Testis (tissue), 2 donors: ENCODE measurements around the gene ANXA1.

Experiments used
- POLR2A ChIP-seq: fragments of 450-650 bp; IDR thresholded peaks from one replicate; pipeline ENCODE4 v1.6.1; 2017; ENCODE audit warnings: antibody characterized with exemption, mild to moderate bottlenecking, moderate library complexity
- TF ChIP-seq, protein P1 (sequence below), 3 experiments: fragments of 450-650 bp in 2 of 3; fragments of 200-600 bp in 1 of 3; sonication (generic) in 1 of 3; IDR thresholded peaks; one replicate each; pipeline ENCODE4 v1.5.1; 2016 to 2019; ENCODE audit warnings: antibody characterized with exemption in 3 of 3, mild to moderate bottlenecking in 2 of 3, moderate library complexity in 1 of 3

DNA sequence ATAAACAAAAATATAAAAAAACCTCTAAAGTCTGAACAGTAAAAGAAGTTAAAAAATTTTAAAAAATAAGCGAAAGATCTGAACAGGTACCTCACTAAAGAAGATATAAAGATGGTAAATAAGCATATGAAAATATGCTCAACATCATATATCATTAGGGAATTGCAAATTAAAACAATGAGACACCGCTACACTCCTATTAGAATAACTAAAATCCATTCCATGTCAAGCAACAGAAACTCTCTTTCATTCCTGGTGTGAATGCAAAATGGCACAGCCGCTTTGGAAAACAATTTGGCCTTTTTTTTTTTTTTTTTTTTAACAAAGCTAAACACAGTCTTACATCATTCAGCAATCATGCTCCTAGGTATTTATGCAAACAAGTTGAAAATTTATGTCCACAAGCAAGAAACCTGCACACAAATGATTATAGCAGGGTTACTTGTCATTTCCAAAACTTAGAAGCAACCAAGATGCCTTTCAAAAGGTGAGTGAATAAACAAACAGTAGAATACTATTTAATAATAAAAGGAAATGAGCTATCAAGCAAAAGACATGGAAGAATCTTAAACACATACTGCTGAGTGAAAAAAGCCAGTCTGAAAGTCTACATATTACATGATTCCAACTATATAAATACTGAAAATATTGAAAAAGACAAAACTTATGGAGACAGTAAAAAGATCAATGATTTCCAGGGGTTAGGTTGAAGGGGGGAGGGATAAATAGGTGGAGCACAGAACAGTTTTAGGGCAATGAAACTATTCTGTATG is 22.1 kb downstream of the ANXA1 start:
- TF ChIP-seq, protein P1, sequence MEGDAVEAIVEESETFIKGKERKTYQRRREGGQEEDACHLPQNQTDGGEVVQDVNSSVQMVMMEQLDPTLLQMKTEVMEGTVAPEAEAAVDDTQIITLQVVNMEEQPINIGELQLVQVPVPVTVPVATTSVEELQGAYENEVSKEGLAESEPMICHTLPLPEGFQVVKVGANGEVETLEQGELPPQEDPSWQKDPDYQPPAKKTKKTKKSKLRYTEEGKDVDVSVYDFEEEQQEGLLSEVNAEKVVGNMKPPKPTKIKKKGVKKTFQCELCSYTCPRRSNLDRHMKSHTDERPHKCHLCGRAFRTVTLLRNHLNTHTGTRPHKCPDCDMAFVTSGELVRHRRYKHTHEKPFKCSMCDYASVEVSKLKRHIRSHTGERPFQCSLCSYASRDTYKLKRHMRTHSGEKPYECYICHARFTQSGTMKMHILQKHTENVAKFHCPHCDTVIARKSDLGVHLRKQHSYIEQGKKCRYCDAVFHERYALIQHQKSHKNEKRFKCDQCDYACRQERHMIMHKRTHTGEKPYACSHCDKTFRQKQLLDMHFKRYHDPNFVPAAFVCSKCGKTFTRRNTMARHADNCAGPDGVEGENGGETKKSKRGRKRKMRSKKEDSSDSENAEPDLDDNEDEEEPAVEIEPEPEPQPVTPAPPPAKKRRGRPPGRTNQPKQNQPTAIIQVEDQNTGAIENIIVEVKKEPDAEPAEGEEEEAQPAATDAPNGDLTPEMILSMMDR (IDR thresholded peaks at IDR 0.05) = no peak
- no peak for TF ChIP-seq POLR2A
